Mucosa of stomach (tissue), 1 donor: ENCODE measurements around the gene RHO.

ENCODE experiments used
- H3K27me3 ChIP-seq: one replicate; pipeline ENCODE4 v1.7.0; 2013; ENCODE audit warnings: mild to moderate bottlenecking, low read length; ENCODE audit not compliant: control insufficient read depth, insufficient read depth
- H3K36me3 ChIP-seq: one replicate; pipeline ENCODE4 v1.7.0; 2013; ENCODE audit warnings: low read length; ENCODE audit not compliant: control insufficient read depth, insufficient read depth
- H3K4me1 ChIP-seq: one replicate; pipeline ENCODE4 v1.7.0; 2013; ENCODE audit warnings: mild to moderate bottlenecking, low read length; ENCODE audit not compliant: control insufficient read depth, insufficient read depth
- H3K4me3 ChIP-seq: one replicate; pipeline ENCODE4 v1.7.0; 2013; ENCODE audit warnings: low read length
- H3K9ac ChIP-seq: one replicate; pipeline ENCODE4 v1.7.0; 2013; ENCODE audit warnings: mild to moderate bottlenecking, low read length, moderate library complexity
- H3K9me3 ChIP-seq: one replicate; pipeline ENCODE4 v1.7.0; 2013; ENCODE audit warnings: mild to moderate bottlenecking, low read length, moderate library complexity; ENCODE audit not compliant: control insufficient read depth
- donor health status: Pancreatic carcinoma.

Gene RHO

GRCh38 chr3:129554356-129555152 lies 26.1 kb downstream of the RHO start:
- Histone ChIP-seq H3K9ac (no peak overlapping the region), H3K36me3 (no peaks in the 10 kb centered on the region), H3K4me3 (no peak overlapping the region), H3K27me3 (no peaks in the 10 kb centered on the region), H3K4me1 (peaks cover 9% of the 10 kb centered on the region), H3K9me3 (no peaks in the 10 kb centered on the region)

- no peak overlapping the region for H3K4me3 ChIP-seq
- H3K9ac ChIP-seq, result no peak overlapping the region
- H3K4me1 ChIP-seq, result peaks cover 12% of the 10 kb centered on the region
- H3K36me3 ChIP-seq, result no peaks in the 10 kb centered on the region
- no peaks in the 10 kb centered on the region for H3K27me3 ChIP-seq
- no peaks in the 10 kb centered on the region for H3K9me3 ChIP-seq
These were observed 26.7 kb downstream of the RHO start for GRCh38 chr3:129555153-129555550.

- H3K9ac ChIP-seq, result no peak overlapping the region
- peaks cover 18% of the 10 kb centered on the region for H3K4me1 ChIP-seq
- H3K27me3 ChIP-seq, result no peaks in the 10 kb centered on the region
- H3K36me3 ChIP-seq, result no peaks in the 10 kb centered on the region
- H3K4me3 ChIP-seq, result no peak overlapping the region
- H3K9me3 ChIP-seq, result no peaks in the 10 kb centered on the region
These were observed 27.3 kb downstream of the RHO start for GRCh38 chr3:129555616-129556357.

- Histone ChIP-seq H3K9ac (no peak overlapping the region), H3K27me3 (no peaks in the 10 kb centered on the region), H3K4me1 (peaks cover 24% of the 10 kb centered on the region), H3K4me3 (no peak overlapping the region), H3K9me3 (no peaks in the 10 kb centered on the region), H3K36me3 (no peaks in the 10 kb centered on the region)
These were observed 27.9 kb downstream of the RHO start for GRCh38 chr3:129556358-129556695.

- Histone ChIP-seq H3K9me3 (no peaks in the 10 kb centered on the region), H3K27me3 (no peaks in the 10 kb centered on the region), H3K9ac (no peak overlapping the region), H3K4me1 (peaks cover 25% of the 10 kb centered on the region), H3K4me3 (no peak overlapping the region), H3K36me3 (no peaks in the 10 kb centered on the region)
These were observed 28.6 kb downstream of the RHO start for GRCh38 chr3:129556890-129557547.

GRCh38 chr3:129557548-129557894 lies 29.1 kb downstream of the RHO start:
- H3K9ac ChIP-seq, result no peak overlapping the region
- no peaks in the 10 kb centered on the region for H3K36me3 ChIP-seq
- peaks cover 25% of the 10 kb centered on the region for H3K4me1 ChIP-seq
- no peaks in the 10 kb centered on the region for H3K9me3 ChIP-seq
- no peaks in the 10 kb centered on the region for H3K27me3 ChIP-seq
- no peak overlapping the region for H3K4me3 ChIP-seq

- H3K4me1 ChIP-seq, result peaks cover 25% of the 10 kb centered on the region
These were observed 29.8 kb downstream of the RHO start for GRCh38 chr3:129558081-129558771.

GRCh38 chr3:129558772-129559564 lies 30.5 kb downstream of the RHO start:
- no peak overlapping the region for H3K4me3 ChIP-seq
- peaks cover 17% of the 10 kb centered on the region for H3K4me1 ChIP-seq
- H3K27me3 ChIP-seq, result no peaks in the 10 kb centered on the region
- H3K9ac ChIP-seq, result no peak overlapping the region
- H3K36me3 ChIP-seq, result no peaks in the 10 kb centered on the region
- H3K9me3 ChIP-seq, result no peaks in the 10 kb centered on the region

More at GRCh38 chr3:129558081-129558771, 29.8 kb downstream of the RHO start:
- Histone ChIP-seq H3K36me3 (no peaks in the 10 kb centered on the region), H3K27me3 (no peaks in the 10 kb centered on the region), H3K9me3 (no peaks in the 10 kb centered on the region), H3K4me3 (no peak overlapping the region), H3K9ac (no peak overlapping the region)

GRCh38 chr3:129559565-129560079 lies 31.2 kb downstream of the RHO start:
- Histone ChIP-seq H3K4me1 (peaks cover 16% of the 10 kb centered on the region), H3K27me3 (no peaks in the 10 kb centered on the region), H3K9ac (no peak overlapping the region), H3K4me3 (no peak overlapping the region), H3K36me3 (no peaks in the 10 kb centered on the region), H3K9me3 (no peaks in the 10 kb centered on the region)

GRCh38 chr3:129560269-129560787 lies 31.9 kb downstream of the RHO start:
- Histone ChIP-seq H3K36me3 (no peaks in the 10 kb centered on the region), H3K4me3 (no peak overlapping the region), H3K9me3 (no peaks in the 10 kb centered on the region), H3K9ac (no peak overlapping the region), H3K27me3 (no peaks in the 10 kb centered on the region), H3K4me1 (peaks cover 16% of the 10 kb centered on the region)
